ENCODE measurements around the gene TMCO4.
A peak's percentile ranks its signal among the peaks of the same experiment; 100 is the strongest.
"Not testable (repeated sequence)": the region's sequence is repeated elsewhere in the genome, so short reads cannot be mapped to it uniquely, and the experiment has no call there.

Gene TMCO4

DNA sequence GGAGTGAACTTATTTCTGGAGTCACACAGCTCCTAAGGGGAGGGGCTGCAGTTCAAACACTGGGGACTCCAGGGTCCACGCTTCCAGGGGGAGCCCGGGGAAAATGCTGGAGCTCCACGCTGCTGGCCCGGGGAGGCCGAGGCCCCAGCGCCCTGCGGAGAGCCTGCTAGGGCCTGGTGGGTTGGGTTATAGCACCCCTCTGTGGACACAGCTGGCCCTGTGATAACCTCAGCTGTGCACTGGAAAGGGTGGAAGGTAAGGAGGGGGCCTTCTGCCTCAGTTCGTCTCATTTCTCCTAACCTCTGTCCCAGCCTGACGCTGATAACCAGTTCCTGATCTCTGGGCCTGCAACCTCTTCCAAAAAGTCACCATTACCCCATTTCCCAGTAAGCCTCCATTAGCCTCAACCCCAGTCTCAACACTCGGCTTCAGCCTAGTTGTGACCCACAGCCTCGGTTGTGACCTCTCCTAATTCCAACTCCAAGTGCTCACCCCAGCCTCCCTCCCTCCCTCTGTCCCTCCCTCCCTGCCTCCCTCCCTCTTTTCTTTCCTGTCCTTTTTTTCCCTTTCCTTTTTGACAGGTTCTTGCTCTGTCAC, 148.5 kb downstream of the TMCO4 start:
- DNase-seq: no peak

DNA sequence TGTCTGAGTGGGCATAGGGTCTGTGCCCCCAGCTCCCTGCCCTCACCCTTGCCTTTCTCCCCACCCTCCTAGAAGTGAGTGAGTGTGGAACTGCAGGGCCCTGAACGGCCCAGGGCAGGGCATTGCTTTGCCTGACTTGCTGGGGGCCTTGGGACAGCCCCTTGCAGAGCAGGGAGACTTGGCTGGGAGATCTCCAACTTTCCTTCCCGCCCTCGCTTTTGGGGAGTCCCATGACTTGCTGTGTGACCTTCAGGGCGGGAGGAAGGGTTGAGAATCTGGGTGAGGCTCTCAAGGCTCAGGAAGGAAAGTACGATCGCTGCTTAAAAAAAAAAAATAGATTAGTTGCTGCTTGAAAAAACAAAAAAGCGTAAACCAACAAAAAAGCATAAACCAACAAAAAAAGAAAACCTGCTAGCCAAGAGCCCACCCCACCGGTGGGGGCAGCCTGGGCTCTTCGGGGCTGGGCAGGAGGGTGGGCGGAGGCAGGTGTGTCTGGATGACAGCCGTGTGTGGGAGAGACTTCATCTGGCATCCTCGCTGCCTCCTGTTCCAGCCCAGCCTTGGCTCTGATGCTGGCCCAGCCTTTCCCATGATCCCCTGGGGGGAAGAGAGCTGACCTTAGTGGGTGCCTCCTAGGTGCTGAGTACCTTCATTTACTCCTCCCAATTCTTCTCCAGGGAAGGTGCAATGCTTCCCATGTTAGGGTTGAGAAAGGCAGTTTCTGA, 149.1 kb downstream of the TMCO4 start:
- DNase-seq: no peak

DNA sequence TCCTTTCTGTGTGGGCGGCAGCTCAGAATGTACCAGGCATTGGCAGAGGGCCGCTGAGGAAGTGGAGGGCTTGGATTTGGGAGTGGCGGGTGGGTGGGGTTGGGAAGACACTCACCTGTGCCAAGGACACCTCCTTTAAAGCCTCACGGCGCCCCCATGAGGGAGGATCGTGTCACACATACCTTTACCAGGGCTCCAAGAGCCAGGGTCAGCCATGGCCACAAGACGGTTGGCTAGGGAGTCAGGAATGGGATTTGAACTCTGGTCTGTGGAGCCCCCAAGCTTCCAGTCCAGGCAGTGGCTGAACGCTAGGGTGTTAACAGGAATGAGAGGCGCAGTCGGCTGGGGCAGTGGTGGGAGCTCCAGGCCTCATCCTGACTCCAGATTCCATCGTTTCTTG, 151.0 kb downstream of the TMCO4 start:
- DNase-seq: no peak

DNA sequence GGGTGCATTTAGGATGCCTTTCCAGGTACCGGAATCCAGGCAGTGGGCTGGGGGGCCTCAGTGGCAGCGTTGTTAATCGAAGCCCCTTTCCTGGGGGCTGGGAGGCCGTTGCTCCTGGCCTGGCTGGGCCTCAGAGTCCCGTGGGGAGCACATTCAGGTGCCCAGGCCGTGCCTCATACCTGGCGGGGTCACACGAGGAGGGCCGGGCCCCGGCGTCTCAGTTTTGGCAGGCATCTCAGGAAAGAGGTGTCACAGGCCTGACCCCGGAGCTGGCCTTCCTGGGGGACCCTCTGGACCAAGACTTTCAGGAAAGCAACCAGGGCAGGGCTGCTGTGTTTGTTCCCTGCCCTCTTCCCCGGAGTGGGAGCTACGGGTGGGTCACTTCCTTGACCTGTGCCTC, 151.5 kb downstream of the TMCO4 start:
- no peak for DNase-seq

DNA sequence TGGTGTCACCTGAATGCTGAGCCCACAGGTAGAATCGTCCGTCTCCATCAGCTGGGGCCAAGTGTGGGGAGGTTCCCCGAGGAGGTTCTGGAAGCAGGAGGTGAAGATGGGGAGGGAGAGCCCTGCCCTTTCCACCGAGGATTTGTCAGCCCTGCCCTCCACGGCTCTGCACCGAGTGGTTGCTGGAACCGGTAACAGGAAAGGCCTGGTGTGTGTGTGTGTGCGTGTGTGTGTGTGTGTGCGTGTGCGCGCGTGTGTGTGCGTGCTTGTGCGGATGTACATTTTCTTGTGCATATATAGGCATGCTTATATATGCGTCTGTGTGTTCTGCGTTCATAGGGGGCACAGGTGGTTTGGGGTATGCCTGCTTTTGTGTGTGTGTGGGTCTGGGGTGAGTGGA, 152.1 kb downstream of the TMCO4 start:
- DNase-seq: peak; percentile 24

DNA sequence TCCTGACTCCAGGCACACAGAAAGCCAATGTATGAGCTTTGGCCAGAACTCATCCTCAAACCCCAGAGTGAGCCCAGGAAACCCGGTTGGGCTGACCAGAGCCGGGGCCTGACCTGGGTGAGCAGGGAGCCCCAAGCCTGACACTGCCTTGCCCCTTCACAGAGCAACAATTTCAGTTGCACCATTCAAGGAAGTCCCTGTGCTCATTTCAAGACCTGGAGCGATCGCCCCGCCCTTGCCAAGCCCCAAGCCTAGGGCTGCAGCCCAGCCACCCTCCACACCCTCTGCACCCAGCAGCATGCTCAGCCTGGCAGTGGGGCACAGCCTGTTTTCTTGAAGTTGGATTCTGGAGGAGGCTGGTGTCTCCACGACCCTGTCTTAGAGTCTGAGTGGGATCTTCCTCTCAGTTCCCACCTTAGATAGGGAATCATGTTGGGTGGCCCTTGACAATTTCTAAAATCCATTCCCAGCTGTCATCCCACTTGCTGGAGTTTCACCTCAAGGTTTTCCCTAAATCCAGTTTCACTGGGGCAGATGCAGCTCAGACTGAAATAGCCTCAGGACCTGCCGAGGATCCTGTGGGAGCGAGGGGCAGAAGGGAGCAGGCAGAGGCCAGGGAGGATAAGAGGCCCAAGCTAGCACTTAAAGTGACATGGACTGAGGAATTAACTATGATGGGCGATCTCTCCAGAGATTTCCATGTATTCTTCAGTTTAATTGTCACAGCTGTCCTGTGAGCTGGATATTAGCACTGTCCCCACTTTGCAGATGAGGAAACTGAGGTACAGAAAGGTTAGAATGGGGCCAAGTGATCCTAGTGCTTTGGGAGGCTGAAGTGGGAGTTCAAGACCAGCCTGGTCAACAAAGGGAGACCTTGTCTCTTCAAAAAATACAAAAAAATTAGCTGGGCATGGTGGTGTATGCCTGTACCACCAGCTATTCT, 153.1 kb downstream of the TMCO4 start:
- DNase-seq: no peak

DNA sequence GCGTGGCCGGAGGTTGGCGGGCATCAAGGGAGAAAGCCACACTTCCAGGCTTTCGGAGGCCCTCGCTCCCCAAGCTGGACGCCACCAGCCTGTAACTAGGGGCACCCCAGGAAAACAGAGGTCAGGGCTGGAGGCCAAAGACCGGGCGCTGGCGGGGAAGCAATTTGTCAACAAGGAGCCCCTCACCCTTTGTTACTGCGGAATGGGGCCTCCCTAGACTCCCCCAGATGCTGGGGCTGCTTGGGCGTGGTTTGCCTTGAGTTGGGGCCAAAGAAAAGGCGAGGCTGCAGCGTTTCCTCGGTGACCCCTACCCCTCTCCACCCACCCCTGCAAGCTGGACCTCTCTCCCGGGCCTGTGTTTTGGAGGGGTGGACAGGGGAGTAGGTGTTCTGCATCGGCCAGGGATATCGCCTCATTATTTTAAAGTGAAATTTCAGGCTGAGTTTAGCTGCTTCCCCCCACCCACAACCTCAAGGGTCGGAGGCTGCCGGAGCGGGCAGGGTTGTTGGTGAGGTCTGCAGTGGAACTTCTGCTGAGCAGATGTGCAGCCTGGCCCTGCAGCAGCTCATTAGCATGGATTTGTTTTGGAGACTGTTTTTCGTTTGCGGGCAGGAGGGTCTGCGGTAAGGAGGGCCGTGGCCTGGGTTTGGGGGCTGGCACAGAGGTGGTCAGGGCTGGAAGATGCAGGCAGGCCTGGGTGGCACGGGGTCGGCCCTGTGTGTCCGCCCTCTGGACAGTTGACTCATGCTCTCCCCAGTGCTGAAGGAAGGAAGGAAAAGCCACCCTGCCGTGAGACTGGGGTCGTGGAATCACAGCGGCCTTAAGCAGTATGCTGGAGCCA, 154.1 kb downstream of the TMCO4 start:
- no peak for DNase-seq

DNA sequence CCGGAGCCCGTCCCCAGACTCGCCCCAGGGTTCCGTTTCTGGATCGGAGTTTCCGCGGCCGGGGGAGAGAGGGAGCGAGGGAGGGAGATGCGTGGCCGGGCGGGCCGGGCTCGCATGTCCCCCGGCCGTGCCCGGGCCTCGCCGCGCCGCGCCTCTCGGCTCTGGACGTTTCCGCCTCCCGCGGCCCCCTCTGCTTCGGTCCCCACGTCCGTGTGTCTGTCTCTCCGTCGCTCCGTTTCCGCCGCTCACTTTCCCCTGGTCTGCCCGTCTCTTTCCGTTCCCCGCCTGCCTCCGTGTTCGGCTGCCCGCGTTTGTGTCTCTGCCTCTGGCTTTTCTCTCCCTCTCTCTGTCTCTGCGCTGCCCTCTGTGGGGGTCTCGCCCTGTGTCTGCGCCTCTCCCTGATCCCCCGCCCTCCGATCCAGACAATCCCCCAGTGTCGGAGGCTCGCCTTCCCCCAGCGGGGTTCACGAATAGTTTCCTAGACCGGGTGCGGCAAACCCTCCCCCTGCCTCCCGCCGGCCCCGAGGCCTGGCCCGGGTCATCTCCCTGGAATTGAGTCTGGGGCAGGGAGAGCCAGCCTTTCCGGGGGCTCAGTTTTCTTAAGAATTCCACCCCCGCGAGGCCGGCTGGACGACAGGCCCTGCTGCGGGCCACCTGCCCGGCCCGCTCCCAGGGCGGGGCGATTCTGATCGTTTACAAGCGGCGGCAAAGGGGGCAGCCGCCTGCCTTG, 154.9 kb downstream of the TMCO4 start:
- DNase-seq: no peak

DNA sequence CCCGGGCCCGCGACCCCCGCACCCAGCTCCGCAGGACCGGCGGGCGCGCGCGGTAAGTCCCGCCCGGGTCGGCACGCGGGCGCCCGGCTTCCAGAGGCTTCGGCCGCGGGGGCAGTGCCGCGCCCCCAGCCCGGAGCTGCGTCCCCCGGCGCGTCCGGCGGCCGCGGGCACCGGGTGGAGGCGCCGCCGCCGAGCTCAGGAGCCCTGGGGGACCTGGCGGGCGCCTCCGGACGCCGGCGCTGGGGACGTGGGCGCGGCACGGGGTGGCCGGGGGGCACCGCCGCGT, 155.4 kb downstream of the TMCO4 start:
- no peak for DNase-seq

DNA sequence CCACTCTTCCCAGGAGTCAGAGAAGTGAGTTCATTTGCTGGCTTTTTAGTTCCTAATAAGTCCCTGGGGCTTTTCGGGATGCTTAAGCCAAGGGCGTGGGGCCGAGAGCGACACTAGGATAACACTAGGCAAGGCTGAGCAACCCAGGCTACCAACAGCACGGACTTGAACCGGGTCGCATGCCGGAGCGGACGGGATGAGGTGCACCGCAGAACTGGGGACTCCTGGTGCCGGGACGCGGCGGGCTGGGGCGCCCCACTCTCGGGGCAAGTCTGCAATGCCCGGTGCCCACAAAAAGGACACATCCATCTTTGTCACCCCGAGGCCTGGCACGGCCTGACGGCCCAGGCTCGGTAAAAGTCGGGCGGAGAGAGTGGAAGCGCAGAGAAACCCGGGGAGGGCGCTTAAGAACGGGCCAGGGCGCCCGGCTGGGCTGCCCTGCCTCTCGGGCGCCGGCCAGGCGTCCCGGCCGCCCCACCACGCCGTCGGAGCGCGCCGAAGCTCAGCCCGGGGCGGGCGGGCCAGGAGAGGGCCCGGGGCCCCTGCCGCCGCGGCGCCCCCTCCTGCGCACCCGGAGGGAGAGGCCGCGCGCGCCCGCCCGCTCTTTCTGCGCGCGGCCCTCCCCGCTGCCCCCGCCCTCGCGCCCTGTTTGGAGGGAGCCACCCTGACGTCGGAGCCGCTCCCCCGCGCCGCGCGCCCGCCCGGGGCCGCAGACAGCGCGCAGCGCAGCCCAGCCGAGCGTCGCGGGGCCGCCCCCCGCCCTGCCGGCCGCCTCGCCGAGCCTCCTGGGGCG, 155.9 kb downstream of the TMCO4 start, which contains the start of gene NBL1:
Gene NBL1, plus strand, starts transcription at position 710 of the 793 bp plus-strand sequence. CDS start 10,720 bp downstream, outside the sequence.
- DNase-seq: no peak

DNA sequence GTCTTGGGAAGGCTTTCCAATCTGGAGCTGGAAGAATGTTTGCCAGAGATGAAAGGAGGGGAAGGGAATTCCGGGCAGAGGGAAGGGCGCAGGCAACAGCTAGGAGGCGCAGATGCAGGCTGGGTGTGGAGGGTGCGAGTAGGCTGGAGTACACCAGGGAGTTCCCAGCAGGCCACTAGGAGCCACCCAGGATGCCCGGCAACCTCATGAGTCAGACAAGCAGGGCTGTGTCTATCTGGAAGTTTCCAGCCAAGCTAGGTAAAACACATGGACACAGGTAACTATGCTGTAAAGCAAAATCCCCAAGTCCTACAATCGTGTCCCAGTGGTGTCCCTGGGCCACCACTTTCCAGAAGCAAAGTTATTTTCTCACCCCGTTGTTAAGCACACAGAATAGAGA, 156.6 kb downstream of the TMCO4 start:
- no peak for DNase-seq

DNA sequence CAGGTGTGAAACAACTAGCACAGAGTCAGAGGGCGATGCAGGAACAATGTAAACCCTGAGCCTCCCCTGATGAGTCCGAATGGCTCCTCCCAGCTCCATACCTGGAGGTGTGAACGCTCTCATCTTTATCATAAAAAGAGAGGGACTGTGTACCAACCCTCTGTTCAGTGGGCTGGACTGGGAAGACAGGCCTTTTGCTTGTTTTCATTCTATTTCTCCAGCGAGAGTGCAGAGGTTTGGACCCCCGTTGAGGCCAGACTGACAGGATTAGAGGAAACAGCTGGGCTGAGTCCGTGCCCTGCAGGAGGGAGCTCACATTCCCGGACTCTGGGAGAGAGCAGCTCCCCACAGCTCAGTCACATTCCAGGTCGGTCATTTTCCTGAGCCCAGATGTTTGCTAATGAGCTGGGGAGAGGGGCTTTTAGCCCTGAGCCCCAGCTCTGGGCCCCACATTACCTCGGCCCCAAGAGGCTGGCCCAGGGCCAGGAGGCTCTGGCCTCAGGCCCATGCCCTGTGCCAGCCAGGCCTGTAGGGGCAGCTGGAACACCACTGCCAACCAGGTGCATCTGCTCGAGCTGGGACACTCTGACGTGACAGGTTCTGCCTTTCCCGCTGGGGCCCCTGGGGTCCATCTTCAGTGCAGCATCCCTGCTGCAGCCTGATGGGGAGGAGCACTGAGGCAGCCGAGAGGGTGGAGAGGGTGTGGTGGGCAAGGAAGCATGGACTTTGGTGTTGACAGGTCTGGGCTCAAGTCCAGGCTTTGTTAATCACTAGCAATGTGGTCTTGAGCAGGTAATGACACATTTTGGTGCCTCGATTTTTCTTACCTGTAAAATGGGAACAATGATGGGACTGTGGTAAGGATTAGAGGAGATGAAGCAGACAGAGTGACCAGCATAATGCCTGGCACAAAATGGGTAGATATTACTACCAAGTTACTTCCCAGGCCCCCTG, 159.1 kb downstream of the TMCO4 start:
- DNase-seq: no peak

DNA sequence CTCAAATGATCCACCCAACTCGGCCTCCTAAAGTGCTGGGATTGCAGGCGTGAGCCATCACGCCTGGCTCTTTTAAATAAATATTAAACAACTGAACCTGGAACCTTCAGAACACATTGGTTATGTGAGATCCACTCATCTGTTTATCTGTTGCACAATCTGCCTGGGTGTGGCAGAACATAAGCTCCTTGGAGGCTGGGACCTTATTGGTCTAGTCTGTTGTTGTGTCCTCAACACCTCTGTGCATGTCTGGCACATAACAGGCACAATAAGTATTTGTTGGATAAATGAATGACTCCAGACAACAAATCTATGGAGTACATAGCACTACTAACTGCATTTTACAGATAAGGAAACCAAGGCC, 159.7 kb downstream of the TMCO4 start:
- DNase-seq: no peak

DNA sequence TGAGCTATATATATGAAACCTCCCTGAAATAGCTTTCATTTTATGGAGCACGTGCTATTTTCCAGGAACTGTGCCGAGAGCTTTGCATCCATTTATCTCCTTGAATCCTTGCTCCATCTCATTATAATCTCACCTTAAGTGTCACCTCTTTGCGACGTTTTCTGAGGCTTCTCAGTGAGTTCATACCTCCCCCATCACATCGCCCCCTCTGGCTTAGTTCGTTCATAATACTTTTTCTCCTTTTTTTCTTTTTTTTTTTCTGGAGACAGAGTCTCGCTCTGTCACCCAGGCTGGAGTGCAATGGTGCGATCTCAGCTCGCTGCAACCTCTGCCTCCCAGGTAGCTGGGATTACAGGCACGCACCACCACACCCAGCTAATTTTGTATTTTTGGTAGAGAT, 160.5 kb downstream of the TMCO4 start:
- DNase-seq: not testable (repeated sequence)

DNA sequence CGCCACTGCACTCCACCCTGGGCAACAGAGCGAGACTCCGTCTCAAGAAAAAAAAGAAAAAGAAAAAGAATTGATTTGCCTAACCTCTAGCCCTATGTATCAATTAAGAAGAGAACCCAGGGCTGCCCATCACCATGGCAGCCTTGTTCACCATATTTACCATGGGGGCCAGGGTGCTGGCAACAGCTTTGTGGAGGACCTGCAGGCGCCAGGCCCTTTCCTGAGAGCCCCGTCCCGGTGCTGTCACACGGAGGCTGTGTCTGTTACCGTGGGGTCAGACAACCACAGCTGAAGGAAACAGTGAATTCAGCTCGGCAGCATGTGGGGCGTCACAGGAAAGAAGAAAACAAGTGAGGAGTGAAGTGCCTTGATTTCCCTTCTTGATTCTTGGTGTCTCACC, 162.1 kb downstream of the TMCO4 start:
- no peak for DNase-seq

DNA sequence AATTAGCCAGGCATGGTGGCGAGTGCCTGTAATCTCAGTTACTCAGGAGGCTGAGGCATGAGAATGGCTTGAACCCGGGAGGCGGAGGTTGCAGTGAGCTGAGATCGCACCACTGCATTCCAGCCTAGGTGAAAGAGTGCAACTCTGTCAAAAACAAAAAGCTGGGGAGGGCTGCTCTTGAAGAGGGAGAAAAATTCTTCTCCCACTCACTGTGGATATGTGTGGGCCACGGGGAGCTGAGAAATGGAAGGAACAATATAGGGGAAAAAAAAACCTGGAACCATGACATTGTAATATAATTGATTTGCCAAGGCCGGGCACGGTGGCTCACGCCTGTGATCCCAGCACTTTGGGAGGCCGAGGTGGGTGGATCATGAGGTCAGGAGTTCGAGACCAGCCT, 163.0 kb downstream of the TMCO4 start:
- DNase-seq: not testable (repeated sequence)

DNA sequence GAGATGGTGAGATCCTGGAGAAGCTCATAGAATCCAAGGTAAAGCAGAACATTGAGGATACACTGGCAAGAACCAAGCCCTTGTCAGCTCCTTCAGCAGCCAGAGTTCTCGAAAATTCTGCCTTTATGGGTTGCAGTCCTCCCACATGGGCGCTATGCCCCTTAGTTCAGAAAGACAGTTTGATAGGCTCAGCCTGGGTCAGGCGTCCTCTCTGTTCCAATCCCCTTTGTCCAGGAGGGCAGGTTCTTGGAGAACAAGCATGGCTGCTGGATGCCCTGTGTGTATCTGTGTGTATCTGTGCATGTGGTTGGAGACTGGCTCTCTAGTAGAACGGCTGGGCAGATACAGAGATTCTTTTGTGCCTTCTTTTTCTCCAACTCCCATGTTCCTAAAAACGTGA, 163.7 kb downstream of the TMCO4 start:
- DNase-seq: no peak

DNA sequence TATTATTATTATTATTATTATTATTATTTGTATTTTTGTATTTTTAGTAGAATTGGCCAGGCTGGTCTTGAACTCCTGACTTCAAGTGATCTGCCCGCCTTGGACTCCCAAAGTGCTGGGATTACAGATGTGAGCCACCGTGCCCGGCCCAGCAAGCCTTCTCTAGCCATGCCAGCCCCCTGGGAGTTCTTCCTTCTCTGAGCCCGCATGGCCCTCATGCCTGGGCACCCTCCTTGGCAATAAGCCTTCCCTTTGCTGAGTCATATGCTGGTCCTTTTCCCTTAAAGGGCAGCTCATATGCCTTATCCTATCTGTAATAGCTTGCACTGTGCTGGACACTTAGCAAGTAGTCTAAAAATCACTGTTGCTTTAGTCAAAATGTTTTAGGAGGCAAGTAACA, 164.1 kb downstream of the TMCO4 start:
- DNase-seq: no peak

DNA sequence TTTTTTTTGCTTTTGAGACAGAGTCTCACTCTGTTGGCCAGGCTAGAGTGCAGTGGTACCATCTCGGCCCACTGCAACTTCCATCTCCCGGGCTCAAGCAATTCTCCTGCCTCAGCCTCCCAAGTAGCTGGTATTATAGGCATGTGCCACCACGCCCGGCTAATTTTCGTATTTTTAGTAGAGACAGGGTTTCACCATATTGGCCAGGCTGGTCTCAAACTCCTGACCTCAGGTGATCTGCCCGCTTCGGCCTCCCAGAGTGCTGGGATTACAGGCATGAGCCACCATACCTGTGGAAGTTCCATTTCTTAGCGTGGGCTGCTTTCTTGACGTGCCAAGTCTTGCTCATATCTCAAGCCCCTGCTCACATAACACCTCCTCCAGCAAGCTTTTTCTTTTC, 164.7 kb downstream of the TMCO4 start:
- not testable (repeated sequence) for DNase-seq

DNA sequence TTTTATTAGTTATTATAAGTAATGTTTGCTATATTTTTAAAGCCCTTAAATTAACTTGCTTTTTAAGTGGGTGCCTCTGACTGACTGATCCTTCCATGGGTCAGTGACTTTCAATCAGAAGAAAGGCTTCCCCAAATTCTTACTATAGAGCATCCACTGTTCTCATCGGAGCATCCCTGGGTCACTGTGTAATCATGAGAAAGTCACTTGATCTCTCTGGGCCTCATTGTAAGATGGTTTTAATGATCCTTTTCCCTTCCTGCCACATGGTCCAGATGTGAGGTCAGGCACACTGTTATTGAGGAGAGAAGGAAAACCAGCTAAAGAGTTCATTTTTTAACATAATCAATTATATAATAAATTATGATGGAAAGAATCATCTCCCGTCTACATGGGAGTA, 166.6 kb downstream of the TMCO4 start:
- no peak for DNase-seq
